ENCODE results near the gene CCNF.

- TF ChIP-seq ZFP3 (CRISPR knock-in tag; IDR thresholded peaks at IDR 0.05) (no peak), ESRRG (CRISPR knock-in tag; IDR thresholded peaks at IDR 0.05) (no peak), ZNF70 (CRISPR knock-in tag; IDR thresholded peaks at IDR 0.05) (no peak), PATZ1 (CRISPR knock-in tag; IDR thresholded peaks at IDR 0.05; ENCODE audit: borderline replicate concordance) (no peak), ZNF565 (CRISPR knock-in tag; conservative IDR thresholded peaks at IDR 0.05; ENCODE audit: low read depth) (no peak)
Measured at GRCh38 chr16:2497695-2498484, 68.6 kb downstream of the CCNF start.

Data from SK-N-SH treated with all-trans-retinoic acid at 6 μM for 48 hours (cell line).